Osteoblast (primary cell): ENCODE data around the gene CHN1. TPM values are rescaled to one million over a fixed set of nuclear protein-coding genes. Genes with fewer than 3 reads are reported as not detected.

Experiments used
- DNase-seq: peaks from one replicate; pipeline ENCODE4 v3.0.0; 2011; ENCODE audit warnings: low spot score, mixed read lengths; ENCODE audit not compliant: insufficient read length; ENCODE audit errors: missing footprints
- H2AFZ ChIP-seq: 2 replicates; pipeline ENCODE4 v1.6.0; 2011; ENCODE audit warnings: mild to moderate bottlenecking, low read length
- H3K27ac ChIP-seq: 2 replicates; pipeline ENCODE4 v1.5.1; 2011; ENCODE audit warnings: mild to moderate bottlenecking, low read depth, low read length, moderate library complexity
- H3K27me3 ChIP-seq: 2 replicates; pipeline ENCODE4 v1.6.0; 2012; ENCODE audit warnings: mild to moderate bottlenecking, control low read depth, inconsistent platforms, low read length, moderate library complexity; ENCODE audit not compliant: insufficient read depth
- H3K36me3 ChIP-seq: 2 replicates; pipeline ENCODE4 v1.5.1; 2011; ENCODE audit warnings: mild to moderate bottlenecking, low read length, control low read depth, moderate library complexity; ENCODE audit not compliant: insufficient read depth
- H3K4me1 ChIP-seq: 2 replicates; pipeline ENCODE4 v1.5.1; 2011; ENCODE audit warnings: mild to moderate bottlenecking, low read length, control low read depth, moderate library complexity; ENCODE audit not compliant: insufficient read depth
- H3K4me2 ChIP-seq: 2 replicates; pipeline ENCODE4 v1.6.0; 2011; ENCODE audit warnings: mild to moderate bottlenecking, low read length; ENCODE audit not compliant: insufficient read depth
- H3K4me3 ChIP-seq: fragments of 200-600 bp; sonication (generic); 3 replicates; pipeline ENCODE4 v1.5.1; 2012; ENCODE audit warnings: mild to moderate bottlenecking, low read length, inconsistent platforms; ENCODE audit not compliant: insufficient read depth
- H3K79me2 ChIP-seq: 2 replicates; pipeline ENCODE4 v1.6.0; 2012; ENCODE audit warnings: mild to moderate bottlenecking, low read length, control low read depth, inconsistent platforms; ENCODE audit not compliant: insufficient read depth
- H3K9me3 ChIP-seq: 2 replicates; pipeline ENCODE4 v1.5.1; 2011; ENCODE audit warnings: low read depth, low read length, control low read depth
- H4K20me1 ChIP-seq: 2 replicates; pipeline ENCODE4 v1.6.0; 2012; ENCODE audit warnings: mild to moderate bottlenecking, low read length, control low read depth; ENCODE audit not compliant: insufficient read depth
- total RNA-seq: library from RNA; depleted of rRNA; stranded (reverse); fragments of >200 nt; gene quantifications from 2 replicates; pipeline ENCODE4 v1.2.3, GENCODE V29; 2012
- TF ChIP-seq, protein P1 (sequence below): IDR thresholded peaks from 2 replicates; pipeline ENCODE4 v1.5.1; 2011; ENCODE audit warnings: mild to moderate bottlenecking, low read depth, low read length, moderate library complexity; ENCODE audit errors: extremely low read depth

Gene CHN1
- total RNA-seq, 1 donor: 33.7 TPM

DNA sequence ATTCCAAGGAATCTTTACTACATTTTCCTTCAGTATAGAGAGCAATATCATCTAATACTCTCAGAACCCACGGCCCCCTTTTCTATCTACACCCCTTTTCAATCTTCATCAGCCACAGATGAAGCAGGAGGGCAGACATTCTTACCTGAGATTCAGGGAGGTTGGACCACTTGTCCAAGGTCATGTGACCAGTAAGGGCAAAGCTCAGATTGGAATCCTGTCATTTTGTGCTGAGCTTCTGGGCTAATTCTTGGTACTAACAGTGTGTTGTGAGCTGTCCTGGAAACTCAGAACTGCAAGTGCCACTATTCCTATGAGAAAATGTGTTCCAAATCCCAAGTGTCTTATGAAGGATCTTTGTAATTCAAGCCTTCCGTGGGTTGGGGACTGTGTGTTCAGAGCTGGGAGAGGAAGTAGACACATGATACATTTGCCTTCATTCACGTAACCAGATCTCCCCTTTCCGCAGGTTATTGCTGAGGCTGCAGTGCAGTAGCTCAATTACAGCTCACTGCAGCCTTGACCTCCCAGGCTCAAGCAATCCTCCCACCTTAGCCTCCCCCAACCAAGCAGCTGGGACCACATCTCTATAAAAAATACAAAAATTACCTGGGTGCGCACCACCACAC is 244.2 kb downstream of the CHN1 start:
- H3K4me2 ChIP-seq: no peak overlapping the region
- no peak overlapping the region for H3K27ac ChIP-seq
- no peak overlapping the region for H3K4me3 ChIP-seq
- DNase-seq: no peak
- H3K27me3 ChIP-seq: peaks cover 2% of the 10 kb centered on the region
- H3K9me3 ChIP-seq: no peaks in the 10 kb centered on the region
- no peaks in the 10 kb centered on the region for H4K20me1 ChIP-seq
- H3K4me1 ChIP-seq: peaks cover 14% of the 10 kb centered on the region
- TF ChIP-seq, protein P1, sequence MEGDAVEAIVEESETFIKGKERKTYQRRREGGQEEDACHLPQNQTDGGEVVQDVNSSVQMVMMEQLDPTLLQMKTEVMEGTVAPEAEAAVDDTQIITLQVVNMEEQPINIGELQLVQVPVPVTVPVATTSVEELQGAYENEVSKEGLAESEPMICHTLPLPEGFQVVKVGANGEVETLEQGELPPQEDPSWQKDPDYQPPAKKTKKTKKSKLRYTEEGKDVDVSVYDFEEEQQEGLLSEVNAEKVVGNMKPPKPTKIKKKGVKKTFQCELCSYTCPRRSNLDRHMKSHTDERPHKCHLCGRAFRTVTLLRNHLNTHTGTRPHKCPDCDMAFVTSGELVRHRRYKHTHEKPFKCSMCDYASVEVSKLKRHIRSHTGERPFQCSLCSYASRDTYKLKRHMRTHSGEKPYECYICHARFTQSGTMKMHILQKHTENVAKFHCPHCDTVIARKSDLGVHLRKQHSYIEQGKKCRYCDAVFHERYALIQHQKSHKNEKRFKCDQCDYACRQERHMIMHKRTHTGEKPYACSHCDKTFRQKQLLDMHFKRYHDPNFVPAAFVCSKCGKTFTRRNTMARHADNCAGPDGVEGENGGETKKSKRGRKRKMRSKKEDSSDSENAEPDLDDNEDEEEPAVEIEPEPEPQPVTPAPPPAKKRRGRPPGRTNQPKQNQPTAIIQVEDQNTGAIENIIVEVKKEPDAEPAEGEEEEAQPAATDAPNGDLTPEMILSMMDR: no peak
- no peak overlapping the region for H2AFZ ChIP-seq
- no peaks in the 10 kb centered on the region for H3K36me3 ChIP-seq
- no peaks in the 10 kb centered on the region for H3K79me2 ChIP-seq

DNA sequence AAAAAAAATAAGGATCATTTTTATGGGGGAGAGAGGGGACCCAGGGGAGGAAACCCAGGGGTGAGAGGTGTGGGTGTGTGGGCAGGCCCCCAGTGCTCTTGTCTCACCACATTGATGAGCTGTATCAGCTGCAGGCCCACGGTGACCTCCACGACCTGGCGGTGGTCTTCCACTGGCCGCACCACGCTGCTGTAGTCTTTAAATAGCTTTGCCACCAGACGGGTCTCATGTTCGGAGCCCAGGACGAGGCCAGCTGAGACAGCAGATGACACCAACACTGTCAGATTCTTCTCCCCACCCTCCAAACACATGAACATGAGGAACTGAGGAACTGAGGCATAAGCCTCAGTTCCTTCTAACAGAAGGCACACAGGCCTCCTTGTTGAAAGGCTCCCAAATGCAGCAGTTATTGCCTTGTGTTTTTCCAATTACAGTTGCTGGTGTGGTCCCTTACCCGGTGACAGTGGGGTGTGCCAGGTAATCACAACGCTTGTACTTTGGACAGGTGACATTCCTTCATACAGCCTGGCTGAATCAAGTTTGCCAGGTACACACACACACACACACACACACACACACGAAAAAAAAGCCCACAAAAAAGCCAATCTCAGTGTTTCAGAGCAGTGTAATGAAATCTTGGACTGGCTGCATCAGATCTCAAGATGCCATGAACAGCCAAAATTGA is 245.7 kb downstream of the CHN1 start:
- no peaks in the 10 kb centered on the region for H3K36me3 ChIP-seq
- no peaks in the 10 kb centered on the region for H3K79me2 ChIP-seq
- no peak overlapping the region for H3K27ac ChIP-seq
- H3K9me3 ChIP-seq: no peaks in the 10 kb centered on the region
- H4K20me1 ChIP-seq: no peaks in the 10 kb centered on the region
- H3K27me3 ChIP-seq: peaks cover 2% of the 10 kb centered on the region
- H3K4me2 ChIP-seq: no peak overlapping the region
- H3K4me3 ChIP-seq: no peak overlapping the region
- no peak for DNase-seq
- H3K4me1 ChIP-seq: peaks cover 8% of the 10 kb centered on the region
- H2AFZ ChIP-seq: no peak overlapping the region
- TF ChIP-seq, protein P1: no peak

DNA sequence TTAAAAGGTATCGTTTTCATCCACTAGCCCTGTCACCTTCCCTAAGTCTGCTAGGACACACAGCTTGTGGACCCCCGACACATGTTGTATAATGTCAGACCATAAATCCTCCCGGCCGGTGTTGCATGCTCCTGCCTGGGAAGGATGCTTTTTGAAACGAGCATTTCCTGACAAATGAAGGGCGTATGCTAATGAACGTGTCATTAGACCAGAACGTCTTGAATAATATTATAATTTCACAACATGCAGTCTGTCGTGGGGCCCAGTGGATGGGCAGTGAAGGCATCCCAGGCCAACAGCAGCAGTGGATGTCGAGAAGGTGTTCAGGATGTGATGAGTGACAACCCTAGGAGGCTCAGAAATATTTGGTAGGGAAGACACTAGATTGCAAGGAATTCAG is 248.4 kb downstream of the CHN1 start:
- H4K20me1 ChIP-seq: no peaks in the 10 kb centered on the region
- H3K4me3 ChIP-seq: no peak overlapping the region
- TF ChIP-seq, protein P1: no peak
- DNase-seq: no peak
- H3K9me3 ChIP-seq: no peaks in the 10 kb centered on the region
- H2AFZ ChIP-seq: no peak overlapping the region
- H3K36me3 ChIP-seq: no peaks in the 10 kb centered on the region
- no peak overlapping the region for H3K27ac ChIP-seq
- H3K4me2 ChIP-seq: no peak overlapping the region
- no peaks in the 10 kb centered on the region for H3K79me2 ChIP-seq
- H3K27me3 ChIP-seq: peaks cover 2% of the 10 kb centered on the region
- H3K4me1 ChIP-seq: peaks cover 4% of the 10 kb centered on the region

GRCh38 chr2:174753038-174753633 is 252.0 kb downstream of the CHN1 start:
- no peaks in the 10 kb centered on the region for H3K9me3 ChIP-seq
- TF ChIP-seq, protein P1: no peak
- no peaks in the 10 kb centered on the region for H3K79me2 ChIP-seq
- H3K27me3 ChIP-seq: peaks cover 4% of the 10 kb centered on the region
- no peaks in the 10 kb centered on the region for H4K20me1 ChIP-seq
- DNase-seq: peak; percentile 56
- H3K27ac ChIP-seq: no peak overlapping the region
- H2AFZ ChIP-seq: no peak overlapping the region
- H3K4me1 ChIP-seq: peaks cover 4% of the 10 kb centered on the region
- H3K36me3 ChIP-seq: no peaks in the 10 kb centered on the region
- no peak overlapping the region for H3K4me2 ChIP-seq
- H3K4me3 ChIP-seq: no peak overlapping the region
